GM21390 (cell line): ENCODE data around the gene GPR153.
"Not testable (repeated sequence)": the region's sequence is repeated elsewhere in the genome, so short reads cannot be mapped to it uniquely, and the experiment has no call there.

Source experiments
- ATAC-seq: cut with Tn5 transposase; IDR thresholded peaks from one replicate; pipeline ENCODE4 v1.9.1; 2021; ENCODE audit not compliant: unreplicated experiment

GPR153 gene

DNA sequence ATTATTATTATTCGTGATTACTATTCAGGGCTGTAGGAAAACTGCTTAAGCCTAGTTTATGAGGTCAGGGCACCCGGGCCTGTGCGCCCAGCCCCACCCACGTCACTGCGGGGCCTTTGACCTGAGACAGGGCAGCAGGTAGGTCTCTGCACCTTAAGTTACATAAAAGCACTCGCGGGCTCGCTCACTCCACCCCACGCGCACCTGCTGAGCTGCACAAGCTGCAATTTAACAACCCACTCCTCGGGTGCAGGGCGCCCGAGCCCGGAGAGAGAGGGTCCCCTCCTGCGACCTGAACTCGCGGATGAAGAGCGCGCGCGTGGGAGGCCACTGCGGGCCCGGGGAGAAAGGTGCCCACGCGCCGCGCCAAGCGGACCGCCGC is 25.6 kb downstream of the GPR153 start:
- ATAC-seq = peak; percentile 26

DNA sequence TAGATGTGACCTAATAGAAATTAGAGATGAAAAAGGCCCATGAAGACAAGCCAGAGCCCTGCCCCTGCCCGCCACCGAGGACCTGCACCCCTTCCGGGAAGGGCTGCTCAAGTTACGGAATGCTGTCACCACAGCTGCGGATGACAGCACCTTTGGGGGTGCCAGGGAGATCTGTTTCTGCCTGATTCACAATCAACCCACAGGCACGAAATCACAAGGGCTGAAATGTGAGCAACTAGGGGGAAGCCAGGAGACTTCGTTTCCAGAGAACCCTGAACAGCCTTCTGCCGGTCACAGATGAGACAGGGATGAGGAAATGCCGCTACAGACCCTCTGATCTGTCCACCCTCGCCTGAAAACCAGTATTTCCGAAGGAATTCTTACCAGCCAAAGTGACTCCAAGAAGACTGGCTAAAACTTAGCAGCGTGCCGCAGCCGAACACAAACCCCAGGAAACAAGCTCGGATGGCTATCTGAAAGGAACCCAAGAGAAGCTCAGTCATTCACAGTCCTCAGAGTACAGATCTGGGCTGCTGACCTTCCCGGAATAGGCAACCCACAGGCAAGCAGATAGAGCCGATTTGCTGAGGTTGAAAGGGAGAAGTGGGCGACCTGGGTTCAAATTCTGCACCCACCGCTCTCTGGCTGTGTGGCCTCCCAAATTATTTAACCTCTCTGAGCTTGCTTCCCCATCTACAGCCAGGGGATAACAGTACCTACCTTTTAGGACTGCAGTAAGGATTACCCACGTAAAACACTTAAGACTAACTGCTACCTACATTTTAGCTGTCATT is 26.2 kb downstream of the GPR153 start:
- ATAC-seq = no peak

DNA sequence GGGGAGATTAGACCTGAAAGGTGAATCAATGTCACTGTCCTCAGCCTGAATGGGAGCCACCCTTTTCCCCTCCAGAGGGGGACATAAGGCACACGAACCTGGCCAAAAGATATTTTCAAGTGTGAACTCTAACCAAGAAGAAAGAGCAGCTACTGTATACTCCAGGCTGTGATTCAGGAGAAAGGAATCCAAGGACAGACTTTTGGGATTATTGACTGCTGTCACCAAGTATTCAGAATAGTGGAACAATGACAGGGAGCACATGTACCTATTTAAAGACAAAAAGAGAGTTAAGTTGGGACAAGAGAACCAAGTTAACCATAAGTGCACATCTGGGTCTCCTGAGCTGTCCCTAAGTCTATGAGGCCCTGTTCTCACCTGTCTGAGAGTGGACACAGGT is 27.5 kb downstream of the GPR153 start:
- ATAC-seq = no peak

DNA sequence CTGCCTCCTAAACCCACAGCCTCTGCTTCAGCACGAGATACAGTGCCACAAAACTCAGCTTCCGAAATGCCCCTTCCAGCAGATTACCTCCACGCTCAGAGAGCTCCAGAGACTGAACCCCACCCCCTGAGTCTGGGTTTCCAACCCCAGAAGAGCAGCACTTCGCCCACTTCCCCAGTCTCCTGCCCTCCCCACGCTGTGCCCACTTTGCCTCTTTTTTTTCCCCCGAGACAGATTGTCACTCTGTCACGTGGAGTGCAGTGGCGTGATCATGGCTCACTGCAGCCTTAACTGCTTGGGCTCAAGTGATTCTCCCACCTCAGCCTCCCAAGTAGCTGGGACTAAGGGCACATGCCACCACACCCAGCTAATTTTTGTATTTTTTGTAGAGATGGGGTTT is 35.2 kb downstream of the GPR153 start:
- ATAC-seq = no peak

DNA sequence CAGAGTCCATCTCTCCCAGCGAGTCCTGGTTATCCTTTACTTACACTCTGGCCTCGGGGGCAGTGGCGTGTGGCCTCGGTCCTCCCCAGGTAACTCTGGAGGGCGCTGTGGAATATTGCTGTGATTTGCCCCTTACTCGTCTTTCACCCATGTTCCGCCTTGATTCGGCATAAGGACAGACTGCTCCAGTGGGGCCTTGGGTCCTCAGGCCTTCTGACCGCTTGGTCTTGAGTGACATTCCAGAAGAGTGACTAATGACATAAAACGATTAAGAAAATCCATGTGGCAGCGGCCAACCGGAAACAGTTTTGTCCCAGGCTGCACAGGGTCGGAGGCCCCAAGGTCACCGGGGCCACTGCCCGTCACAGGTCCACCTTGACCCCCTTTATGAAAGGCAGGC is 36.2 kb downstream of the GPR153 start:
- ATAC-seq = no peak

DNA sequence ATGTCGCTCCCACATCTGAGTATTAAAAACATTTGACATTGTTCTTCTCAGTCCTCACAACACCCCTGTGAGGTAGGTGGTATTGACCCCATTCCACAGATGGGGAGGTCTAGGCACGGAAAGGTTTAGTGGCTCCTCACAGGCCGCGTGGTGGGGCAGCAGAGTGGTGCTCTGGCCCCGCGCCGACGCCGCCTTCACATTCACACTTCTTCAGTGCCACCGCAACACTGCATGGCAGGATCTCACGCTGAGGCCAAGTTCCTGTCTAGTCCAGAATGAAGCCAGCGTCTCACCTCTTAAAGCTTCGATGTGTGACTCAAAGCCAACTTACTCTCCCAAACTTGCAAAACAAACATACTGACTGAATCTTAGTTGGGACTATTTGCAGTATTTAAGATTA is 37.3 kb downstream of the GPR153 start:
- no peak for ATAC-seq

DNA sequence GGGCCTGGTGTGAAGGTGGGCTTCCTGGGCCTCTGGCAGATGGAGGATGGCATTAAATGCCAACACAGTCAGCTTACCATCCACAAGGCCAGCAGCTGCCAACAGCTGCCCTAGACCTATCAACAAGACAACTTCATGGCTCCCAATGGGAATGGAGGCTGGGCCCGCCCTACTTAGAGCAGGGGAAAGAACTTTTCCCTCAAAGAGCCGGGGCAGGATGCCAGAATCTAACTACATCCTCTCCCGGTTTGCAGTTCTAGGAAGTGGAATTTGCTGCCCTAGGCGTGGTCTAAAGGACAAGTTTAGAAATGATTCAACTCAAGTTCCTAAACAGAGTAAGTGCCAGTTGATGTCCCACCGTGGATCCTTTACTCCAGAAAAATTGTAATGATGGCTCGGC is 38.3 kb downstream of the GPR153 start:
- no peak for ATAC-seq

DNA sequence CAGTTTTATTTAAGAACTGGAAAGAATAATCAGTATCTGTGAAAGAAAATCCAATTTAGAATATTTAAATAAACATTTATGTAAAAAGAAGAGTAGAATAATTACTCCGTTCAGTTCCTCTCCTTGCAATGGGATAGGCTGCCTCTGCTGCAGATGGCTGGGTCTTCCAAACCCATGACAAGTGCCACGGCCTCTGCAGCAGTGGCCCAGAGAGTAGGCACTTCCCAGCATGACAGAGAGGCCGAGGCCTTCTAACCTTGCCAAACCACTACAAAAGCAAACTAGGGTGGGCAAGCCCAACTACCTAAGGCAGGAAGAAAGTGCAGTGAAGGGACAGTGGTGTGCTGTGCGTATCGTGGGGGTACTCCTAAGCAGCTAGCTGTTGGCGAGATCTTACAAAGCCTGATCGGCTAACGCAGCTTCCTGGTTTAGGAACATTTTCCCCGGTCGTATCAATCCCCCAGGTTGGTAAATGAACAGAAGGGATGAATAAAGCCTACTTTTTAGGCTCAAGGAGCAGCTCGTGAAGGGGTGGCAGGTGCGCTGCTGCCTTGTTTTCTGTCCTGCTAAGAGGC is 39.6 kb downstream of the GPR153 start:
- ATAC-seq = no peak

DNA sequence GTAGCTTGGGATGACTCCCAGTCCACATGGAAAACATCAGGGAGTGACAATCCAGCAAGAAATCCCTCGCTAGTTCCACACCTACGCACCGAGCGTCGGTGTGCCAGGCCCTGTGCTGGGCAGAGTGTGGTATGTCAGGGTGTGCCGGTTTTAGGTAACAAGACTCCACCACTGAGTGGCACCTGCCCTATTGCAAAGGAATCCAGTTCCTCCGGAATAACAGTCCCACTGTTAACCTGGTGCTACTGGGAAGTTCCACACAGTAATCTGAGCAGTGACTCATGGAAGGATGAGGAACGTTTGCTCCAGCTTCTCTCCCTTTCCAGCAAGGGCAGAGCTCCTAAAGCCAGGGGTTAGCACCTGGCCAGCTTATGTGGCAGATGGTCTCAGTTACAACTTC is 40.7 kb downstream of the GPR153 start:
- no peak for ATAC-seq

DNA sequence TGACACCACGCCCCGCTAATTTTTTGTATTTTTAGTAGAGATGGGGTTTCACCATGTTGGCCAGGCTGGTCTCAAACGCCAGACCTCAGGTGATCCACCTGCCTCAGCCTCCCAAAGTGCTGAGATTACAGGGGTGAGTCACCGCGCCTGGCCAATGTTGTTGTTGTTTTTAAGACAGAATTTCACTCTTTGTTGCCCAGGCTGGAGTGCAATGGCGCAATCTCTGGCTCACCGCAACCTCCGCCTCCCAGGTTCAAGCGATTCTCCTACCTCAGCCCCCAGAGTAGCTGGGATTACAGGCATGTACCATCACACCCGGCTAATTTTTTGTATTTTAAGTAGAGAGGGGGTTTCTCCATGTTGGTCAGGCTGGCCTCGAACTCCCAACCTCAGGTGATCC is 41.3 kb downstream of the GPR153 start:
- ATAC-seq = not testable (repeated sequence)

DNA sequence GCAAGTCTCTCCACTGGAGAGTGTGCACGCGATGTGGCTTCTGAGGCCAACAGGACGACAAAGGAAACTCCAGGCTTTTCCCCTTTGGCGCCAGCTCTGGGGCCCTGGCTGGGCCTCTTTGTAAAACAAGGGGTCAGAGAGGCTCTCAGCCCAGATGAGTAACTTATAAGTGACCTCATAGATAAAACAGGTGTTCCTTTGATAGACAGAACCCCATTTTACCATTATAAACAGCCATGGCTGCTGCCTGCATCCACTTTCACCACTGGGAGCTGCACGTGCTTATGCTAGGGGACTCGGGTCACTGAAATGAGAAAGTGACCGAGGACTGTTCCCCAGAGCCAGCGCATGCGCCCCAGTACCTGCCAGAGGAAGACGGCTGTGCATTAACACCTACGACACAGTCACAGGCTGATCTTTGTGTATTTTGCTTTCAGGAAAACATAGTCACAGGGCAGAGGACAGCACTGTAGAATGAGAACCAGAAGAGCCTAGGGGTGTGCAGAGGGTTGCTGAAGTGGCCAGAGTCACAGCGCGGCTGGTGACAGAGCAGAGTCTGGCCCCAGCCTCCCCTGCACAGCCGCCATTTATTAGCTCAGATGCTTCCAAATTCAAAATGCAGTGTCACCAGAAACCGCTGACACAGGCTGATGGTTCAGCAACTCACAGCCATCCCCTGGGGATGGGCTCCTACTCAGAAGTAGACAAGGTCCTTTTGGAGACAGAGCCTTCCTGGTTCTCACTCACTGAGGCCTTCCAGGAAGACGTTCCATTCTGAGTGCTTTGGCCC is 42.3 kb downstream of the GPR153 start:
- no peak for ATAC-seq

DNA sequence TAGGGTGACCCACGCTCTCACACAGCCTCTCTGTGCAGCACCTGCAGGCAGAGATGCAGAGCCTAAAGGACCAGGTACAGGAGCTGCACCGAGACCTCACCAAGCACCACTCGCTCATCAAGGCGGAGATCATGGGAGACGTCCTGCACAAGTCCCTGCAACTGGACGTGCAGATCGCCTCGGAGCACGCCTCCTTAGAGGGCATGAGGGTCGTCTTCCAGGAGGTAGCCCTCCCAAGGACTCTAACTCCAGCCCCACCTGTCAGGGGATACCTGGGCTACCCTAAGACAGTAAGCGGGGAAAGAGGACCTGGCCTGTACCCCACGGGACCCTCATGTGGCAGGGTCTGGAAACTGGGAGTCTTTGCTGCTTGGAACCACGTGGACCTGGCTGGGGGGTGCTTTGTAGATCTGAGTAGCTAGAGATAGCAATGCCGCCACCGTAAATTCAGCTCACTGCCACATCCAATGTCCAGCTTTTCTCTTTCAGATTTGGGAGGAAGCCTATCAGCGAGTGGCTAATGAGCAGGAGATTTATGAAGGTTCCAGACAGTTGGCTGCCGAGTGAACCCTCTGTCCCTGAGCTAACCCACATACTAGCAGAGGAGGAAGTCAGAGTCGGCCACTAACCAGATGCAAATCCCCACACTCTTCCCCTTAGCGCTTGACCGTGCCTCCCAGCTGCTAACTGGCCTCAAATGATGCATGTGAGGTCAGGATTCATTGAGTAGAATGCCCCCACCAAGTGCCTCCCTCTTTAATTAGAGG is 48.5 kb downstream of the GPR153 start:
- ATAC-seq = no peak

DNA sequence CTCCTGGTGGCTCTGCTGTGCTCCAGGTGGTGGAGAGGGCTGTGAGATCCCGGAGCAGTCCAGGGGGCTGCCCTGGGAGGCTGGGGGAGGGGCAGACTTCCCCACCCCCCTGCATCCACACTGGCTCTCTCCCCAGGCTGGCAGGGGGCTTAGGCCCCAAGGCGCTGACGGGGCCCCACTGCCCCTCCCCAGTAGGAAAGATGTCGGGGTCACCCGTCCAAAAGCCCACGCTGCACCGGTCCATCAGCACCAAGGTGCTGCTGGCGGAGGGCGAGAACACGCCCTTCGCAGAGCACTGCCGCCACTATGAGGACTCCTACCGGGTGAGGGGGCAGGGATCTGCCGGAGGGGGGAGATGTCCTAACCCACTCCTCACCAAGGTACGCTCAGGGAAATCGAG is 49.2 kb downstream of the GPR153 start:
- ATAC-seq = no peak

DNA sequence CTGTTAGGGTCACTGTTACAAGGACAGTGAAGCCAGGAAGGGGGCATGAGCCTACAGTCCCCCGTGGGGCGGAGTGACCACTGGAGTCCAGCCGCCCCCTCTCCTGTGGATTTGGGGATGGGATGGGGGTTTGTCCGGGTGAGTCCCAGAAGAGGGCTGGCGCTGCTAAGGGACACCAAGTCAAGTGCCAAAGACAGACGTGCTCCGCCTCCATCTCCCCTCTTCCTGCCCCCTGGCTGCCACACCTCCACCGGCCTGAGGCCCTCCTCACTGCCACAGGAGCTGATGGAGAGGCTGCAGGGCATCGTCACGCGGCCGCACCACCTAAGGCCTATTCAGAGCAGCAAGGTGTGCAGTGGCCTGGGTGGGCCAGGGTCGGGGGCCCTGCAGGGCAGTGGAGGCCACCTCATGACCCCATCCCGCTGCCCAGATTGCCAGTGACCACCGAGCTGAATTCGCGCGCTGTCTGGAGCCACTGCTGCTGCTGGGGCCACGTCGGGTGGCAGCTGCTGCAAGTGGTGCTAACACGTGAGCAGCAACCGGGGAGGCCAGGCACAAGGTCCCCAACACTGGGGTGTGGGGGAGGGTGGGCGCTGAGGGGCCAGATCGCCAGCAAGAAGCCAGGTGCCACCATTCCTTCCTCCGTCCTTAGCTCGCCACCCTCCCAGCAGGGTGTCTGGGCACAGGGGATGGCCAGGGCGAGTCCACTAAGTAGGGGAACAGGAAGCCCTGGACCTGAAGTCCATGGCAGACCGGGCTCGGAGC is 50.1 kb downstream of the GPR153 start:
- ATAC-seq = no peak

DNA sequence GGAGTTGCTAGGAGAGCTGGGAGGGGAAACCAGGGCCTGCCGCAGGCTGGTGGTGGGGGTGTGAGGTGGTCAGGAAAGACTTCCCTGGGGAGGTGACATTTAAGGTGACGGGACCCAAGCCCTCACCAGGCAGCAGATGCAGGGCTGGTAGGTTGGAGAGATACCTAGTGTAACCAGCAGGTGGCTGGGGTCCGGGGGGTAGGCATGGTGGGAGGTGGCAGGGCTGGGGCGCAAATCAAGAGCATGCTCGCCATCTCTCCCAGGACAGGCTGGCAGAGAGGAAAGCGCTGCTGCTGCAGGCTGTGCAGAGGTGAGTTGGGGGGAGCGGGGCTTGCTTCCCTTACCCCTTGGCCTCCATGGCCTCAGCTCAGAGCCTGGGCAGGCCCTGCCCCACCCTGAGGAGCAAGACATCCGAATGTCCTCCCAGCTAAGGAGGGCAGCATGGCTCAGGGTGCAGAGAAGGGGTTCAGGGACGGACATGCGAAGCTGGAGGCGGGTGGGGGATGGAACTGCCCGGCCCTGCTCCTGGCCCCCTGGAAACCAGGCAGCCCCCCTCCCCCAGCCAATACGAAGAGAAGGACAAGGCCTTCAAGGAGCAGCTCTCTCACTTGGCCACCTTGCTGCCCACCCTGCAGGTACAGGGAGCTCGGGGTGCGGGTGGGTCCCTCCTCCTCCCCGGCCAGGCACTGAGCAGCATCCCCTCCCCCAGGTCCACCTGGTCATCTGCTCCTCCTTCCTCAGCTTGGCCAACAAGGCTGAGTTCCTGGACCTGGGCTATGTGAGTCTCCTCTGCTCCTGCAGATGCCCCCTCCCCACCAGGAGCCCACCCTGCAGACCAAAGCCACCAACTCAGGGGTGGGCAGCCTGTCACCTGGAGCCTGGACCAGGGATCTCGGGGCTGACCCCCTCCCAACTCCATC is 51.0 kb downstream of the GPR153 start:
- no peak for ATAC-seq

DNA sequence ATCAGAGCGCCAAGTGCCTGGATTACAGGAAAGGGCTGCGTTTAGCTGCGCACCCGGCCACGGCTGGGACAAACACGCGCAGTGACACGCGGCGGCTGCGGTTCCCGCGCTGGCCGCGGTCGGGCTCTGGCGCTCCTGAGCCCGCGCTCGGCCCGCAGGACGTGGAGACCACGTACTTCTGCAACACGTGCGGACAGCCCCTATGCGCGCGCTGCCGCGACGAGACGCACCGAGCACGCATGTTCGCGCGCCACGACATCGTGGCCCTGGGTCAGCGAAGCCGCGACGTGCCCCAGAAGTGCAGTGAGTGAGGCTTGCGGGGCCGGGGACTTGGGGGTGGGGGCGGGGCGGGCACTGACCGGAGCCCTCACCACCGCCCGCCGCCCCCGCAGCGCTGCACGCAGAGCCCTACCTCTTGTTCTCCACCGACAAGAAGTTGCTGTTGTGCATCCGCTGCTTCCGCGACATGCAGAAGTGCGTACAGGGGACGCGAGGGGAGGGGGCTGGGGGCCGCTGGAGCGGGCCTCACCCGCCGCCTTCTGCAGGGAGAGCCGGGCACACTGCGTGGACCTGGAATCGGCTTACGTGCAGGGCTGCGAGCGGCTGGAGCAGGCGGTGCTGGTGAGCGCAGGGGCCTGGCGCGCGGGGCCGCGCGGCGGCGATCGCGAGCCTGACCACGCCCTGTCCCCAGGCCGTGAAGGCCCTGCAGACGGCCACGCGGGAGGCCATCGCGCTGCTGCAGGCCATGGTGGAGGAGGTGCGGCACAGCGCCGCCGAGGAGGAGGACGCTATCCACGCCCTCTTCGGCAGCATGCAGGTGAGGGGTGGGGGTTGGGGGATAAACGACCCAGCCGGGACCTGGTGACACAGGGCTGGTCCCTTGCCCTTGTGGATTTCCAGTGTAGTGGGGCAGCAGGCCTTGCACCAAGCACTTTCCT is 51.9 kb downstream of the GPR153 start:
- no peak for ATAC-seq

DNA sequence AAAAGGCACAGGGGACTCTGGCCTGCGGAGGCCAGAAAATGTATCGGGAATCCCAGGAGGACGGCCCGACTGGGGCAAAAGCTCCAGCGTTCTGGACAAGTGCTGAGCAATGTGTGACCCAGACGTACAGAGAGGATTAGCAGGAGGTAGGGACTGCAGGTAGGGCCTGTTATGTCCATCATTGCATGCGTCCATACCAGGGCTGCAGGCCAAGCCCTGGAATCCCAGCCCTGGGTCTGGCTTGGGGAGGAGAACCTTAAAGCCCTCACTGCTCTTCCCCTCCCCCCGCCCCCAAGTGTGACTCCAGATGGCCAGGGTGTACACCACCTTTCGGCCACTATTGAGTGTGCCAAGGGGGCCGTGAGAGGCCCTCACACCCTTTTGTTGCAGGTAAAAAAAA is 53.0 kb downstream of the GPR153 start:
- ATAC-seq = no peak

DNA sequence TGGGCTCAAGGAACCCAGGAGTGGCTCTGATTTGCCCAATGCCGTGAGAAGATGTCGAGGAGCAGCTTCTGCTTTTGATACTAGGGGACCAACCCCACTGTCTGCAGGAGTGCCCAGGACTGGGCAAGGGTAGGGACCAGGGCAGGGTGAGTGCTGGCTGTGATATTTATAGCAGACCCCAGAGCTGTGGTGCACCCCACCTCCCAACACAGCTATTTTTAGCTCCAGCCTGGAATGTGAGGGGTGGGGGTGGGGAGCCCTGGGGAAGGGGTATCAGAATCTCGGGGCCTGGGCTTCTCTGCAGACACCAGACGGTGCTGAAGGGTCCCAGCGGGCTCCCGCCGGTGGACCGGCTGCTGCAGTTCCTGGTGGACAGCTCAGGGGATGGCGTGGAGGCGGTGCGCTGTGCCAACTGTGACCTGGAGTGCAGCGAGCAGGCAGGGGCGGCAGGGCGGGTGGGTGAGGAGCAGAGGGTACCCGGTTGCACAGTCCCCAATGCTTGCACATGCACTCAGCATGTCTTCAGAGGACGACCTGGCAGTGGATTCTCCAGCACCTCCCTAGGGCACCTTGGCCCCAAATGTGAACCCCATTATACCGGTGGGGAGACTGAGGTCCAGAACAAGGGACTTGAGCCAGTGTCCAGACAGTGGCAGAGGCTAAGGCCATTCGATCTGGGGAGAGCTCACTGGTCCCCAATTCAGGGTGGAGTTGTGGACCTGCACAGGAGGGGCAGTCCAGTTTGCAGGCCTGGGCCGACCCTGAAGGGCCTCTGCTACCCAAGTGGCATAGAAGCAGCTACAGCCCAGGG is 53.6 kb downstream of the GPR153 start:
- ATAC-seq = no peak
